Activated naive CD4-positive, alpha-beta T cell treated with anti-CD3 and anti-CD28 coated beads, Interleukin-2, amount 50 U/mL, for 72 hours (primary cell): ENCODE data around the gene RERE. TPM values are rescaled to one million over a fixed set of nuclear protein-coding genes. Genes with fewer than 3 reads are reported as not detected.
"Not testable (repeated sequence)": the region's sequence is repeated elsewhere in the genome, so short reads cannot be mapped to it uniquely, and the experiment has no call there.

Source experiments
- ATAC-seq, 2 donors: fragments of 150-1000 bp; cut with Tn5 transposase; 2 replicates each; pipeline ENCODE4 v1.10.0; 2021; ENCODE audit warnings: mild to moderate bottlenecking in 2 of 2, moderate library complexity in 2 of 2
- DNase-seq, 2 donors: peaks; one replicate each; pipeline ENCODE4 v3.0.0; 2021 to 2022; ENCODE audit warnings: low spot score in 2 of 2
- H3K27ac Mint-ChIP-seq, 2 donors: one replicate each; pipeline ENCODE4 v1.8.0; 2022; ENCODE audit warnings: mild to moderate bottlenecking in 2 of 2, mixed read lengths in 2 of 2
- H3K36me3 Mint-ChIP-seq, 2 donors: one replicate each; pipeline ENCODE4 v1.8.0; 2022; ENCODE audit warnings: mixed read lengths in 2 of 2
- H3K9me3 Mint-ChIP-seq, 2 donors: one replicate each; pipeline ENCODE4 v1.8.0; 2022; ENCODE audit warnings: mixed read lengths in 2 of 2
- total RNA-seq, 2 donors: library from RNA; stranded (reverse); gene quantifications; one replicate each; pipeline ENCODE4 v1.2.3, GENCODE V29; 2022

The RERE gene
- total RNA-seq, 2 donors from 2014 or later: 51.8 to 72.1 TPM

- DNase-seq (no peak), ATAC-seq (peak; percentile 34 to 93)
- peaks cover 0 to 11% of the 10 kb centered on the region in 2 donors for H3K36me3 Mint-ChIP-seq
- peak overlapping the region; percentile 80 to 98 for H3K27ac Mint-ChIP-seq
- H3K9me3 Mint-ChIP-seq: no peaks in the 10 kb centered on the region
These were observed 65.0 kb downstream of the RERE start for GRCh38 chr1:8752411-8752810.

- H3K36me3 Mint-ChIP-seq: peaks cover 0 to 11% of the 10 kb centered on the region in 2 donors
- no peak for DNase-seq
- ATAC-seq: peak; percentile 20 to 73
- peak overlapping the region; percentile 80 to 98 for H3K27ac Mint-ChIP-seq
- H3K9me3 Mint-ChIP-seq: no peaks in the 10 kb centered on the region
These were observed 65.5 kb downstream of the RERE start for GRCh38 chr1:8751984-8752383.

DNA sequence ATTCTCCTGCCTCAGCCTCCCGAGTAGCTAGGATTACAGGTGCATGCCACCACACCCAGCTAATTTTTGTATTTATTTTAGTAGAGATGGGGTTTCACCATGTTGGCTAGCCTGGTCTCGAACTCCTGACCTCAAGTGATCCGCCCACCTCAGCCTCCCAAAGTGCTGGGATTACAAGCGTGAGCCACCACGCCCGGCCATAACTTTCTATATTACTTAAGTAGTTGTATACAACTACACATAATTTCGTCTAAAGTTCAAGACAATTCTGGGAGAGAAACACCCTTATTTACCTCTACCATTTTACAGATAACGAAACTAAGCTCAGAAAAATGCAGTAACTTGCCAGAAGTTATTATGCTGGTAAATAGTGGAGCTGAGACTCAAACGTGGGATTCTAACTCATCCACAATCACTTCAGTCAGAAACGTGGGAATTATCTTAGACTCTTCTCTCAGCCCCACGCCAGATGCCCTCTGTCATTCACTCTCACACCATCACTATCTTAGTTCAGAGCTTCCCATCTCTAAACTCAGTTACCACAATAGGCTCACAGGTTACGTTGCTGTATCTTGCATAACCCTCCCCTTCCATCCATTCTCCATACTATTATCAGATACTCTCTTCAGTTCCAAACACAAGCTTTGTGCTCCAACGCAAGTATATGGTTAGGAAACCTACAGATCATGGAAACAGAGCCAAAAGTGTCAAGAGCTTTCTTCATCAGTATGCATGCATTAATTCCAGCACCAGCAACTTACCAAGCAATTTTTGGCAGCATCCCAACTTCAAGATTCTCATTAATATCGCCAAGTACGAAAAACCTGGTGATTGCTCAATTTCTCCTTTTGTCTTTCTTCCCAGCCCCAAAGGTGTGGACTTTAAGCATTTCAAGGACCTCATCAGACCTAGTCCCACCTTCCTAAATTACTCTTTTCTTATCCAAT, 69.3 kb downstream of the RERE start:
- Mint-ChIP-seq H3K9me3 (no peaks in the 10 kb centered on the region), H3K27ac (no peak overlapping the region), H3K36me3 (peaks cover 0 to 11% of the 10 kb centered on the region in 2 donors)
- DNase-seq: no peak
- ATAC-seq: no peak

DNA sequence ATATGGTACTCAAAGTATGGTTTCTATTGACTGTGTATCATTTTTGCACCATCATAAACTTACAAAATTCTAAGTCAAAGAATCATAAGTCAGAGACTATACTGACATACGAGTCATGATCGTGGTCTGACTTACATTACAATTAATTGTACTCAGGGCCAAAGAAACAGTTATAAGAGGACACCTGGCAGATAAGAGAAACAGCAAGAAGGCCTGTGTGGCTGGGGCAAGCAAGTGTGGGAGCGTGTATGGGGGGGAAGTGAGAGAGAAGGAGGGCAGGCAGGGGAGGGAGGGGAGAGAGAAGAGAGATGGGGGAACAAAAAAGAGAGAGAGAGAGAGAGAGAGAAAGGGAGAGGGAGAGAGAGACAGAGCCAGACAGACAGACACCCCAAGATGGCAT, 70.9 kb downstream of the RERE start:
- ATAC-seq (peak in 1 of 2 donors; percentile 58), DNase-seq (no peak)
- peaks cover 0 to 13% of the 10 kb centered on the region in 2 donors for H3K36me3 Mint-ChIP-seq
- peaks cover 0 to under 1% of the 10 kb centered on the region in 2 donors for H3K9me3 Mint-ChIP-seq
- peak overlapping the region in 1 of 2 donors; percentile 61 for H3K27ac Mint-ChIP-seq

DNA sequence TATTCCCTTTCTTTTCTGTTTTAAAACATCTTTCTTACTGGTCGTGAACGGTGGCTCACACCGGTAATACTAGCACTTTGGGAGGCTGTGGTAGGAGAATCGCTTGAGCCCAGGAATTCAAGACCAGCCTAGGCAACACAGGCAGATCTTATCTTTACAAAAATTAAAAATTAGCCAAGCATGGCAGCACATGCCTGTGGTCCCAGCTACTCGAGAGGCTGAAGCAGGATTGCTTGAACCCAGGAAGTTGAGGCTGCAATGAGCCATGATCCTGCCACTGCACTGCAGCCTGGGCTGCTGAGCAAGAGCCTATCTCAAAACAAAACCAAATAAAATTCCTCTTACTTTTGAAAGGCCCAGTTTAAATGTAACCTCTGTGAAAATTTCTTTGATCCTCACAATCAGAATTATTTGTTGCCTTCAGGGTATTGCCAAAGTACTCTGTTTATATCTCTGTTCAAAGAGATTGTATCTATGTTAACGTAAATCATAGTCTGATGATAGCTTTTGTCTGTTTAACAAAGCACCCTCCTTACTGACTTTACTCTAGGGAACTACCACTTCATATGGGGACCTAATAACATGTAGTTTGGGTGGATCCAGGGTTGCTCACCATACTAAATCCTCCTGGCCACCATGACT, 71.6 kb downstream of the RERE start:
- Mint-ChIP-seq H3K27ac (peak overlapping the region in 1 of 2 donors; percentile 57), H3K9me3 (peaks cover 0 to 7% of the 10 kb centered on the region in 2 donors), H3K36me3 (peaks cover 0 to 20% of the 10 kb centered on the region in 2 donors)
- no peak for ATAC-seq
- DNase-seq: no peak

DNA sequence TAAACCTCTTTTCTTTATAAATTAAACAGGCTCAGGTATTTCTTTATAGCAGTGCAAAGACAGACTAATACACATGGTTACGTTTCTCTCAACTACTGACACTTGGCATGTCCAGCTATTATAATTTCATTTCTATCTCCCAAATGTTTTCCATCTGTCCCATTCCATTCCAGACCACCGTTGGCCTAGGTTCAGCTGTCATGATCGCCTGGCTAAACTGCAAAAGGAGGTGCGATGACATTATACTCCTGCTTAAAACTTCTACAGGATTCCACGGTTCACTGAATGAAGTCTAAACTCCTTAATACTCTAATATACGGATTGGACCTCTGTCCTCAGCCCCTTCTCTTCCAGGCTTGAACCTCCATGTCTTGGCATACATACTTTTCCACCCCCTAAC, 72.1 kb downstream of the RERE start:
- H3K36me3 Mint-ChIP-seq: peaks cover 0 to 20% of the 10 kb centered on the region in 2 donors
- peak overlapping the region in 1 of 2 donors; percentile 57 for H3K27ac Mint-ChIP-seq
- H3K9me3 Mint-ChIP-seq: peaks cover 0 to 8% of the 10 kb centered on the region in 2 donors
- ATAC-seq (no peak), DNase-seq (no peak)

DNA sequence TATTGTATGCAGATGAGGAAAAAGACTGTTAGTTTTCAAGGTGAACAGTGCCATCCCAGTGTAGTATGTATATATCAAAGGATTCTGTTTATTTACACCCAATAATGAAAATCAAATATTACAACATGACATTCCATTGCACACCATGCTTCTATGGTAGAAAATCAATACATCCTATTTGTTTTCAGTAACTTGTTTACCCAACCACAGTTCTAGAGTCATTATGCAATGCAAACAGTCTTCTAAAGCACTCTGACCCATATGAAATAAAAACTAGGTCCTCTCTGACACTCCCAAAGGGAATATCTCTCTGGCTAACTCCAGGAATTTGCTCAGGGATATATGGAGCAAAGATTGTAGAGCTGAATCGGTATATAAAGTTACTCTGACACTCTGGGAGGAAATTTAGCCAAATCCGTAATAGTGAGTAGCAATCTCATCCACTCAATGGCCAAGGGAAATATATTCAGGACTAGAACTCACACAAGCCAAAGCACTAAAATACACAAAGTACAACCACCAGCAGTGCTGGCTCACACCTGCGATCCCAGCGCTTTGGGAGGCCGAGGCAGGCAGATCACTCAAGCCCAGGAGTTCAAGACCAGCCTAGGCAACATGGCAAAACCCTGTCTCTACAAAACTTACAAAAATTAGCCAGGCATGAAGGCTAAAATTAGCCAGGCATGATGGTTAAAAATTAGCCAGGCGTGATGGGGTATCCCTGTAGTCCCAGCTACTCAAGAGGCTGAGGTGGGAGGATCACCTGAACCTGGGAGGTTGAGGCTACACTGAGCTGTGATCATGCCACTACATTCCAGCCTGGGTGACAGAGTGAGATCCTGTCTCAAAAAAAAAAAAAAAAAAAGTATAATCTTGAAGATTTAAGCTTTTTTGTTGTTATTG, 75.2 kb downstream of the RERE start:
- no peak overlapping the region for H3K27ac Mint-ChIP-seq
- DNase-seq: no peak
- H3K36me3 Mint-ChIP-seq: peaks cover 7 to 35% of the 10 kb centered on the region in 2 donors
- ATAC-seq: no peak
- peaks cover 5 to 26% of the 10 kb centered on the region in 2 donors for H3K9me3 Mint-ChIP-seq

DNA sequence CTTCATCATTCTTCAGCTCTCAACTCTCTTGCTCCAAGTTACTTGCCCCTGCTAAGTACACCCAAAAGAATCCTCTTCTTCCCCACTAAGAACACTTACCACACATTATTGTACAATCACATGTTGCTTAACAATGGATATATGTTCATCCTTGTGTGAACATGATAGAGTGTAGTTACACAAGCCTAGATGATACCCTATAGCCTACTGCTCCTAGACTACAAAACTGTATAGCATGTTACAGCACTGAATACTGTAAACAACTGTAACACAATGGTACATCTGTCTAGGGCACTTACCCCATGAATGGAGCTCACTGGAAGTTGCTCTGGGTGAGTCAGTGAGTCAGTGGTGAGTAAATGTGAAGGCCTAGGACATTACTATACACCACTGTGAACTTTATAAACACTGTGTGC, 77.4 kb downstream of the RERE start:
- peak in 1 of 2 donors; percentile 46 for ATAC-seq
- peaks cover 7 to 35% of the 10 kb centered on the region in 2 donors for H3K36me3 Mint-ChIP-seq
- no peak overlapping the region for H3K27ac Mint-ChIP-seq
- H3K9me3 Mint-ChIP-seq: peaks cover 5 to 26% of the 10 kb centered on the region in 2 donors
- DNase-seq: no peak

DNA sequence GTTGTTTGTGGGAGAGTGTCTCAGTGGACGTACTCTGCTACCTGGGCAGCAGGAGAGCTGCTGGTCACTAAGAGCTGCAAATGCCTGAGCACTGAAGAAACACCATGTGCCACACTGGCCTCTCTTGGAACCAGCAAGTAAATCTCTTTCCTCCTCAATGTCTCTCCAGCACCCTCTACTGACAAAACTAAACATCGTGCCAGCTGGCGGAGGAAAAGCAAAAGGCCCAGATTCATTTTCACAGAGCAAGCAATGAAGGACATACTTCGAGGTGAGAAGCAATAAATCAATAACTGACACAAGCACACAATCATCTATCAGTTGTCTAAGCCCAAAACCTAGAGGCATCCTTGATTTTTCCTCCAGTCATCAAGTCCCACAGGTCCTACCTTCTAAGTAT, 78.1 kb downstream of the RERE start:
- peaks cover 5 to 26% of the 10 kb centered on the region in 2 donors for H3K9me3 Mint-ChIP-seq
- DNase-seq (no peak), ATAC-seq (no peak)
- no peak overlapping the region for H3K27ac Mint-ChIP-seq
- H3K36me3 Mint-ChIP-seq: peaks cover 7 to 35% of the 10 kb centered on the region in 2 donors

DNA sequence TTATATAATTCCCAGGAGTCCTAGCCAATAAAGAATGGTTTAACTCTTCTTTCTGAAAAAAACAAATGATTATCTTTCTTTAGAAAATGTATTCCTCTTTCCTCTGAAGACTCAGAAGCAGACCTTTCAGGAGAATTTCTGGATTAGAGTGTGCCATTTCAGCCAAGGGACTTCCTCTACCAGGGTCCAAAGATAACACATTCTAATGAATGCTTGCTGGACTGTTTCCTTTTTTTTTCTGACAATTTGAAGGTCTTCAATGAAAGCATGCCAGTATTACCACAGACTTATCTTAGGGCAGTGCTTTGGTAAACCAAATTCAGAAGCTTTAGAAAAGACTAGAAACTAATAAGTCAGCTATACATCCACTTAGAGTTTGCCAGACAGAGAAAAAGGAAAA, 80.5 kb downstream of the RERE start:
- H3K9me3 Mint-ChIP-seq: peaks cover 5 to 31% of the 10 kb centered on the region in 2 donors
- H3K36me3 Mint-ChIP-seq: peaks cover 11 to 41% of the 10 kb centered on the region in 2 donors
- no peak for DNase-seq
- H3K27ac Mint-ChIP-seq: no peak overlapping the region
- ATAC-seq: no peak

- no peak for ATAC-seq
- DNase-seq: no peak
- no peak overlapping the region for H3K27ac Mint-ChIP-seq
- H3K9me3 Mint-ChIP-seq: peaks cover 3 to 9% of the 10 kb centered on the region in 2 donors
- H3K36me3 Mint-ChIP-seq: peaks cover 5 to 29% of the 10 kb centered on the region in 2 donors
These were observed 84.0 kb downstream of the RERE start for GRCh38 chr1:8733484-8733883.

DNA sequence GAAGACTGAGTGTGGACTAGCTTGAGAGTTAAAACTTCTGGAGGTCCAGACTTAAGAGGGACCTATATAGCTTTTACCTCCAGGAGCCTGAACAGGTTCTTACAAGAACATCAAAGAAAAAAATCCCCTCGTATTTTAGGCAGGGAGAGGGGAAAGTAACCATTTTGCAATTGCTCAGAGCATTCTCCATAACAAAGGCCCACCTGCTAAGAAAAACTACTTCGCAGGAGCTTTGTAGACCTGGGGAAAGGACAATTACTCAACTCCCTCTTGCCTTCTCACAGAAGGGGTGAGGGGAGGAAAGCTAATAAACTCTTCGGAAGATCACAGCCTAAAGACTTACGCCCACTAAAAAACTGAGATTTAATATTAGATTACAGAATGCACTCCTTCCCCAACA, 86.3 kb downstream of the RERE start:
- no peak for ATAC-seq
- Mint-ChIP-seq H3K36me3 (peaks cover 5 to 20% of the 10 kb centered on the region in 2 donors), H3K27ac (no peak overlapping the region), H3K9me3 (peaks cover 3 to 5% of the 10 kb centered on the region in 2 donors)
- no peak for DNase-seq

GRCh38 chr1:8728464-8728863, 89.0 kb downstream of the RERE start:
- DNase-seq: no peak
- H3K27ac Mint-ChIP-seq: no peak overlapping the region
- peaks cover 5 to 20% of the 10 kb centered on the region in 2 donors for H3K36me3 Mint-ChIP-seq
- peaks cover 3 to 5% of the 10 kb centered on the region in 2 donors for H3K9me3 Mint-ChIP-seq
- no peak for ATAC-seq

DNA sequence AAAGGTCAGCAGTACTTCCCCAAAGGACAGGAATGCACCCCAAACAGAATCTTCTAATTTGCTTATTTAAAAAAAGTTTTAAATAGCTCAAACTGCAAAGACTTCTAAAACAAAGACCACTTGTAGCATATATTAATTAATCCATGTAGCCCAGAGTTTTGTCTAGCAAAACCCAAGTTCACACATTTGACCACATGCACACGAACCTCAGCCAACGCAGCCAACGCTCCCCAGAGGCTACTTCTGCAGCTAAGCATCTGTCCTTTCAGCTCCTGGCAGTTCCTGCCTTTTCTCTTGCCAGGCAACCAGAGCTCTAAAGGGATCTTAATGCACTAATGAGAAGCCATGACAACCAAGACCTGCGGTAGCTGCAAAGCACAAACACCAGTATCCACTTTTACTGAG, 89.6 kb downstream of the RERE start:
- H3K27ac Mint-ChIP-seq: no peak overlapping the region
- ATAC-seq: no peak
- DNase-seq: no peak
- peaks cover 5 to 20% of the 10 kb centered on the region in 2 donors for H3K36me3 Mint-ChIP-seq
- H3K9me3 Mint-ChIP-seq: peaks cover 3 to 5% of the 10 kb centered on the region in 2 donors

DNA sequence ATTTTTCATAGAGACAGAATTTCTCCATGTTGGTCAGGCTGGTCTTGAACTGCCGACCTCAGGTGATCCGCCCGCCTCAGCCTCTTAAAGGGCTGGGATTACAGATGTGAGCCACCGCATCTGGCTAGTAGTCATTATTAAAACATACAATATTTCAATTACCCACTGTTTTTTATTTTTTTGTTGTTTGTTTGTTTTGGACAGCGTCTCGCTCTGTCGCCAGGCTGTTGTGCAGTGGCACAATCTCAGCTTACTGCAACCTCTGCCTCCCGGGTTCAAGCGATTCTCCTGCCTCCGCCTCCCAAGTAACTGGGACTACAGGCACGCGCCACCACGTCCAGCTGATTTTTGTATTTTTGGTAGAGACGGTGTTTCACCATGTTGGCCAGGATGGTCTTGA, 90.1 kb downstream of the RERE start:
- not testable (repeated sequence) for ATAC-seq, DNase-seq, H3K27ac Mint-ChIP-seq, H3K9me3 Mint-ChIP-seq
- peaks cover 5 to 18% of the 10 kb centered on the region in 2 donors for H3K36me3 Mint-ChIP-seq

DNA sequence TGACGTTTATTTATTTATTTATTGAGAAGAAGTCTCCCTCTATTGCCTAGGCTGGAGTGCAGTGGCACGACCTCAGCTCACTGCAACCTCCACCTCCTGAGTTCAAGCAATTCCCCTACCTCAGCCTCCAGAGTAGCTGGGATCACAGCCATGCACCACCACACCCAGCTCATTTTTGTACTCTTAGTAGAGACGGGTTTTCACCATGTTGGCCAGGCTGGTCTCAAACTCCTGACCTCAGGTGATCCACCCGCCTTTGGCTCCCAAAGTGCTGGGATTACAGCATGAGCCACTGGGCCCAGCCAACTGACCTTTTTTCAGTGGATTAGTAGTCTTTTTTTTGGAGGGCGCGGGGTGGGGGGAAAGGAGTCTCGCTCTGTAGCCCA, 90.6 kb downstream of the RERE start:
- peaks cover 0 to 13% of the 10 kb centered on the region in 2 donors for H3K36me3 Mint-ChIP-seq
- not testable (repeated sequence) for ATAC-seq, H3K27ac Mint-ChIP-seq, DNase-seq, H3K9me3 Mint-ChIP-seq
